ENCODE data around the gene NT5DC4. TPM values are rescaled to one million over a fixed set of nuclear protein-coding genes. Genes with fewer than 3 reads are reported as not detected.

Gene NT5DC4
- polyA plus RNA-seq, 1 of the 3 experiments (the other 2 are of a cell fraction), result not detected

- H2AFZ ChIP-seq (ENCODE audit: low read depth), result peak overlapping the region; percentile 74; the same call in 1 of the 2 replicates
- no peaks in the 10 kb centered on the region for H3K79me2 ChIP-seq (ENCODE audit: insufficient read depth)
- no peaks in the 10 kb centered on the region for H3K9me3 ChIP-seq
- H3F3A ChIP-seq (replicated peaks; ENCODE audit: insufficient read depth), result no peaks in the 10 kb centered on the region
- DNase-seq, result no peak
- 59% methylated on average over 4 of the region's 15 CpGs for WGBS (ENCODE audit: low lambda C conversion rate)
- TF ChIP-seq PBX3 (IDR thresholded peaks at IDR 0.05) (no peak), GATA2 (CRISPR knock-in tag; IDR thresholded peaks at IDR 0.05) (no peak), RXRA (IDR thresholded peaks at IDR 0.05; ENCODE audit: borderline replicate concordance, low read depth) (no peak), ZBTB33 (IDR thresholded peaks at IDR 0.05; ENCODE audit: borderline replicate concordance, low read depth) (no peak), REST (IDR thresholded peaks at IDR 0.05; ENCODE audit: low read depth, low read length) (no peak), IRF3 (IDR thresholded peaks at IDR 0.05; ENCODE audit: low read depth, low read length) (no peak), NRF1 (IDR thresholded peaks at IDR 0.05; ENCODE audit: low read depth, low read length) (no peak), MXI1 (IDR thresholded peaks at IDR 0.05; ENCODE audit: low read depth, low read length) (no peak), TEAD4 (IDR thresholded peaks at IDR 0.05; ENCODE audit: borderline replicate concordance, insufficient read depth) (no peak), JUND (IDR thresholded peaks at IDR 0.05) (no peak), USF1 (IDR thresholded peaks at IDR 0.05; ENCODE audit: borderline replicate concordance, low read depth) (no peak), FOXJ3 (CRISPR knock-in tag; IDR thresholded peaks at IDR 0.05) (no peak), FOXM1 (IDR thresholded peaks at IDR 0.05; ENCODE audit: low read depth) (no peak), CHD2 (IDR thresholded peaks at IDR 0.05; ENCODE audit: low read length, partially characterized antibody) (no peak), USF2 (IDR thresholded peaks at IDR 0.05; ENCODE audit: borderline replicate concordance, low read depth, low read length) (no peak), ELF1 (IDR thresholded peaks at IDR 0.05) (no peak), GABPA (IDR thresholded peaks at IDR 0.05; ENCODE audit: low read depth) (no peak), MAX (IDR thresholded peaks at IDR 0.05; ENCODE audit: low read depth) (no peak)
- H3K4me2 ChIP-seq, result no peak overlapping the region
- CTCF ChIA-PET, result interaction anchor here (0.6 to 7.4 kb wide), 45 partner anchors 8 to 838 kb away, joined by 3 to 179 read pairs (median 5); partner anchors contain the start of gene SLC20A1
- H3K36me3 ChIP-seq (replicated peaks in 1 of 2; ENCODE audit: control insufficient read depth in 1 of 2, insufficient read depth in 2 of 2, low read length in 1 of 2), result no peaks in the 10 kb centered on the region
- H3K9ac ChIP-seq, result no peak overlapping the region; the same call in 1 of the 2 replicates
- H3K4me3 ChIP-seq (ENCODE audit: low read depth in 2 of 2, low read length in 1 of 2), result no peak overlapping the region
- POLR2A ChIA-PET, result no interaction called here
- no peaks in the 10 kb centered on the region for H3K27me3 ChIP-seq (ENCODE audit: insufficient read depth)
- H3K27ac ChIP-seq (ENCODE audit: low read depth in 2 of 2, low read length in 1 of 2), result no peak overlapping the region
- no peaks in the 10 kb centered on the region for H3K9me2 ChIP-seq
- H3K4me1 ChIP-seq (ENCODE audit: control insufficient read depth in 1 of 2, insufficient read depth in 2 of 2, low read depth in 1 of 2, low read length in 1 of 2), result peaks cover 0 to 6% of the 10 kb centered on the region in 2 experiments; a peak in 1 of 4 replicates
- H4K20me1 ChIP-seq (ENCODE audit: insufficient read depth), result no peaks in the 10 kb centered on the region
Measured at GRCh38 chr2:112725545-112726457, 5.0 kb downstream of the NT5DC4 start.
